ENCODE data around the gene XIRP2. TPM values are rescaled to one million over a fixed set of nuclear protein-coding genes. Genes with fewer than 3 reads are reported as not detected.
A peak's percentile ranks its signal among the peaks of the same experiment; 100 is the strongest.

XIRP2 gene
- total RNA-seq, 2 donors from 2014 or later = 42.8 to 43.7 TPM

- H3K9me3 ChIP-seq = no peaks in the 10 kb centered on the region
- H3K27me3 ChIP-seq = no peaks in the 10 kb centered on the region
- H3K27ac ChIP-seq = no peak overlapping the region
- no peak overlapping the region for H3K4me3 ChIP-seq
- no peak for TF ChIP-seq CTCF (IDR thresholded peaks at IDR 0.05)
- peaks cover 7% of the 10 kb centered on the region for H3K36me3 ChIP-seq
- DNase-seq (ENCODE audit: low spot score) = no peak
- no peaks in the 10 kb centered on the region for H3K4me1 ChIP-seq
Observed at GRCh38 chr2:167240671-167241070, 352.4 kb downstream of the XIRP2 start.

- H3K27ac ChIP-seq = no peak overlapping the region
- no peak for TF ChIP-seq CTCF (IDR thresholded peaks at IDR 0.05)
- no peaks in the 10 kb centered on the region for H3K27me3 ChIP-seq
- H3K9me3 ChIP-seq = no peaks in the 10 kb centered on the region
- no peaks in the 10 kb centered on the region for H3K4me1 ChIP-seq
- DNase-seq (ENCODE audit: low spot score) = no peak
- no peak overlapping the region for H3K4me3 ChIP-seq
- no peaks in the 10 kb centered on the region for H3K36me3 ChIP-seq
Observed at GRCh38 chr2:167249197-167249596, 360.9 kb downstream of the XIRP2 start.

- no peak for DNase-seq (ENCODE audit: low spot score)
- Histone ChIP-seq H3K27me3 (no peaks in the 10 kb centered on the region), H3K4me3 (no peak overlapping the region), H3K27ac (no peak overlapping the region), H3K36me3 (no peaks in the 10 kb centered on the region), H3K9me3 (no peaks in the 10 kb centered on the region), H3K4me1 (no peaks in the 10 kb centered on the region)
- TF ChIP-seq CTCF (IDR thresholded peaks at IDR 0.05) = no peak
Observed at GRCh38 chr2:167253025-167253424, 364.7 kb downstream of the XIRP2 start.

GRCh38 chr2:167254721-167255120, 366.4 kb downstream of the XIRP2 start:
- H3K4me1 ChIP-seq = no peaks in the 10 kb centered on the region
- no peak for DNase-seq (ENCODE audit: low spot score)
- no peak overlapping the region for H3K27ac ChIP-seq
- H3K4me3 ChIP-seq = no peak overlapping the region
- no peak for TF ChIP-seq CTCF (IDR thresholded peaks at IDR 0.05)
- H3K36me3 ChIP-seq = no peaks in the 10 kb centered on the region
- H3K9me3 ChIP-seq = no peaks in the 10 kb centered on the region
- no peaks in the 10 kb centered on the region for H3K27me3 ChIP-seq

GRCh38 chr2:167258712-167259111, 370.4 kb downstream of the XIRP2 start:
- Histone ChIP-seq H3K4me1 (no peaks in the 10 kb centered on the region), H3K4me3 (no peak overlapping the region), H3K9me3 (no peaks in the 10 kb centered on the region), H3K27me3 (no peaks in the 10 kb centered on the region), H3K36me3 (no peaks in the 10 kb centered on the region), H3K27ac (no peak overlapping the region)
- no peak for DNase-seq (ENCODE audit: low spot score)
- TF ChIP-seq CTCF (IDR thresholded peaks at IDR 0.05) = no peak

GRCh38 chr2:167264380-167264779, 376.1 kb downstream of the XIRP2 start:
- Histone ChIP-seq H3K9me3 (no peaks in the 10 kb centered on the region), H3K4me3 (no peak overlapping the region), H3K27ac (no peak overlapping the region), H3K4me1 (no peaks in the 10 kb centered on the region), H3K27me3 (no peaks in the 10 kb centered on the region), H3K36me3 (no peaks in the 10 kb centered on the region)
- TF ChIP-seq CTCF (IDR thresholded peaks at IDR 0.05) = peak in 1 of 2 donors; percentile 35
- DNase-seq (ENCODE audit: low spot score) = no peak
